Purkinje cell (primary cell): ENCODE data around the gene MYPN. TPM values are rescaled to one million over a fixed set of nuclear protein-coding genes. Genes with fewer than 3 reads are reported as not detected.

Source experiments
- polyA plus RNA-seq: library from polyadenylated mRNA; unstranded; fragments of >200 nt; fragmentation: Nextera tagmentation; gene quantifications from 2 replicates; pipeline ENCODE4 v1.2.1, GENCODE V29; 2014

Gene MYPN, protein sequence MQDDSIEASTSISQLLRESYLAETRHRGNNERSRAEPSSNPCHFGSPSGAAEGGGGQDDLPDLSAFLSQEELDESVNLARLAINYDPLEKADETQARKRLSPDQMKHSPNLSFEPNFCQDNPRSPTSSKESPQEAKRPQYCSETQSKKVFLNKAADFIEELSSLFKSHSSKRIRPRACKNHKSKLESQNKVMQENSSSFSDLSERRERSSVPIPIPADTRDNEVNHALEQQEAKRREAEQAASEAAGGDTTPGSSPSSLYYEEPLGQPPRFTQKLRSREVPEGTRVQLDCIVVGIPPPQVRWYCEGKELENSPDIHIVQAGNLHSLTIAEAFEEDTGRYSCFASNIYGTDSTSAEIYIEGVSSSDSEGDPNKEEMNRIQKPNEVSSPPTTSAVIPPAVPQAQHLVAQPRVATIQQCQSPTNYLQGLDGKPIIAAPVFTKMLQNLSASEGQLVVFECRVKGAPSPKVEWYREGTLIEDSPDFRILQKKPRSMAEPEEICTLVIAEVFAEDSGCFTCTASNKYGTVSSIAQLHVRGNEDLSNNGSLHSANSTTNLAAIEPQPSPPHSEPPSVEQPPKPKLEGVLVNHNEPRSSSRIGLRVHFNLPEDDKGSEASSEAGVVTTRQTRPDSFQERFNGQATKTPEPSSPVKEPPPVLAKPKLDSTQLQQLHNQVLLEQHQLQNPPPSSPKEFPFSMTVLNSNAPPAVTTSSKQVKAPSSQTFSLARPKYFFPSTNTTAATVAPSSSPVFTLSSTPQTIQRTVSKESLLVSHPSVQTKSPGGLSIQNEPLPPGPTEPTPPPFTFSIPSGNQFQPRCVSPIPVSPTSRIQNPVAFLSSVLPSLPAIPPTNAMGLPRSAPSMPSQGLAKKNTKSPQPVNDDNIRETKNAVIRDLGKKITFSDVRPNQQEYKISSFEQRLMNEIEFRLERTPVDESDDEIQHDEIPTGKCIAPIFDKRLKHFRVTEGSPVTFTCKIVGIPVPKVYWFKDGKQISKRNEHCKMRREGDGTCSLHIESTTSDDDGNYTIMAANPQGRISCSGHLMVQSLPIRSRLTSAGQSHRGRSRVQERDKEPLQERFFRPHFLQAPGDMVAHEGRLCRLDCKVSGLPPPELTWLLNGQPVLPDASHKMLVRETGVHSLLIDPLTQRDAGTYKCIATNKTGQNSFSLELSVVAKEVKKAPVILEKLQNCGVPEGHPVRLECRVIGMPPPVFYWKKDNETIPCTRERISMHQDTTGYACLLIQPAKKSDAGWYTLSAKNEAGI (N-terminal part only)
- 0.73 and 1.8 TPM in 2 replicates for polyA plus RNA-seq

GRCh38 chr10:68109331-68109730 is at the start of gene MYPN:
Gene MYPN (plus strand): TSS chr10:68109488. CDS start chr10:68121439, 11,951 bp downstream.

GRCh38 chr10:68074775-68075549 is 34.3 kb upstream of the MYPN start, which contains the start of gene HERC4:
Gene HERC4 (minus strand): TSS chr10:68075283. CDS start chr10:68073108, 2,175 bp downstream.

DNA sequence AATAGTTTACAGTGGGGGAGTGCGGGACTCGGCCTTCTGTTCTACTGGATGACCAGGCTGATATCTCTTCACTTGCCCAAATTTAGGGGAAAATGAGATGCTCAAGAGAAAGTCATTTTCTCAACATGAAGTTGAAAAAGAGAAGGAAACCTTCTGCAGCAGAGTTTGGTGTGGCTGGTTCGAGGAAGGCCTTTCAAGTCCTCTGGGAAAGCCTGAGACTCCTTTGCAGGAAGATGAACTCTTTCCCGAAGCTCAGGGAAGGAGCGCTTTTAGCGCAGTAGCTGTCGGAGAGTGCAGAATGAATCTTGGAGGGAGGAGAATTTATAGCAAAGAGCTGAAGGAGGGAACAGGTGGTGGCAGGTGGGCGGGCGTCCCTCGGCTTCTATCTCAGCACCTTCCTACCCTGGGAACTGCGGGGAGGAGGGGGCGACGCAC is 122.5 kb downstream of the MYPN start, which contains the start of gene ATOH7:
TSS of gene ATOH7 (minus strand) at position 297 of the 435 bp plus-strand sequence. CDS start 436 bp downstream, outside the sequence.

Other genes with a start within 250 kb of the MYPN start
- gene SIRT1, start 224.8 kb upstream of the MYPN start, polyA plus RNA-seq = 4.5 and 8.6 TPM in 2 replicates
- 26.7 and 27.6 TPM in 2 replicates for gene HERC4, start 34.2 kb upstream of the MYPN start, polyA plus RNA-seq
- gene ATOH7, start 122.6 kb downstream of the MYPN start, polyA plus RNA-seq = 1.2 and 1.5 TPM in 2 replicates
- gene HNRNPH3, start 222.6 kb downstream of the MYPN start, polyA plus RNA-seq = 60.6 and 64.8 TPM in 2 replicates
- 4.4 and 11.4 TPM in 2 replicates for gene PBLD, start 223.4 kb downstream of the MYPN start, polyA plus RNA-seq